Ovary (tissue), 10 donors: ENCODE measurements around the gene FEM1B. TPM values are rescaled to one million over a fixed set of nuclear protein-coding genes. Genes with fewer than 3 reads are reported as not detected.
A peak's percentile ranks its signal among the peaks of the same experiment; 100 is the strongest.

Experiments used
- DNase-seq, 5 donors: peaks; one replicate each; pipeline ENCODE4 v3.0.0-alpha.2; 2019 to 2020
- H3K27ac ChIP-seq, 2 donors: fragments of 200-600 bp; one replicate each; pipeline versions ENCODE4 v1.5.1 to v1.8.0; 2019 to 2022
- H3K27me3 ChIP-seq: fragments of 200-600 bp; one replicate; pipeline ENCODE4 v1.8.0; 2022
- H3K36me3 ChIP-seq: fragments of 200-600 bp; sonication (generic); one replicate; pipeline ENCODE4 v1.5.1; 2019
- H3K4me1 ChIP-seq: one replicate; pipeline ENCODE4 v1.8.1; 2013; ENCODE audit warnings: mild to moderate bottlenecking, moderate library complexity; ENCODE audit not compliant: insufficient read depth
- H3K4me3 ChIP-seq: fragments of 200-600 bp; sonication (generic); one replicate; pipeline ENCODE4 v1.5.1; 2017
- H3K9me3 ChIP-seq, 2 donors: fragments of 200-600 bp in 1 of 2; sonication (generic) in 1 of 2; one replicate each; pipeline versions ENCODE4 v1.5.1 to v1.8.1; 2013 to 2019; ENCODE audit warnings: mild to moderate bottlenecking in 1 of 2, moderate library complexity in 1 of 2
- CTCF ChIP-seq, 3 donors: fragments of 450-650 bp in 2 of 3; fragments of 200-600 bp in 1 of 3; IDR thresholded peaks; one replicate each; pipeline versions ENCODE4 v1.5.1 to v1.8.0; 2016 to 2022; ENCODE audit warnings: antibody characterized with exemption in 3 of 3, mild to moderate bottlenecking in 1 of 3
- EP300 ChIP-seq: sonication (generic); formaldehyde crosslinking; IDR thresholded peaks from one replicate; pipeline ENCODE4 v1.6.1; 2017; ENCODE audit warnings: antibody characterized with exemption
- POLR2A ChIP-seq: fragments of 450-650 bp; IDR thresholded peaks from one replicate; pipeline ENCODE4 v1.6.1; 2017; ENCODE audit warnings: antibody characterized with exemption, mild to moderate bottlenecking, moderate library complexity
- WGBS, 3 donors: extraction: QIAGEN DNeasy Blood & Tissue Kit in 1 of 3; methylation state at CpG; one replicate each; pipeline versions ENCODE4 v1.1.5 to v1.1.7; 2013 to 2017; 5-methylcytosine and 5-hydroxymethylcytosine counted together
- intact Hi-C, 4 donors: fragments of 100-400 bp; cut with DNase I; formaldehyde crosslinking; loops; one replicate each; pipeline versions ENCODE4 v1.11.0 to v1.15.1; 2022 to 2023
- long read RNA-seq, 3 donors: library from polyadenylated mRNA in 2 of 3; unstranded in 2 of 3; transcript quantifications; one replicate each; pipeline ENCODE4 v2.0.0 and lab custom pipeline, GENCODE V29; 2021 to 2026
- polyA plus RNA-seq, 2 donors: library from polyadenylated mRNA; stranded (reverse); fragments of 200-250 nt in 1 of 2; fragments of 350-450 nt in 1 of 2; fragmentation: Illumina TruSeq in 1 of 2; extraction: RNeasy Lipid Tissue Mini Kit (QIAGEN cat#74804) in 1 of 2; gene quantifications; one replicate each; pipeline ENCODE4 v1.2.3, GENCODE V29; 2013 to 2014
- total RNA-seq, 7 donors: library from RNA; depleted of rRNA in 2 of 7; stranded (reverse); fragments of >200 nt in 2 of 7; fragmentation: NEBNext Ultra II Directional in 3 of 7; extraction: Animal tissue kit (Norgen Biotek cat#: 25700) in 3 of 7; gene quantifications; one replicate each; pipeline versions ENCODE4 v1.1.0 to v1.2.4, GENCODE V29; 2016 to 2023
- donor health status: DM: no; HTN: no; CAD: no; lungs with moderate emphysema.
- donor health status: DM: no; HTN: no; CAD: no.
- donor health status: Bipolar disorder and iron deficiency.
- donor health status: DM: yes; HTN: yes; CAD: no.
- donor health status: DM: no; HTN: no; CAD: no.
- donor health status: DM: yes; HTN: yes; CAD: no.

The FEM1B gene
- total RNA-seq, result 10 to 100 TPM; 30.3 to 83.2 (median 55.9) TPM
- polyA plus RNA-seq, result 10 to 100 TPM; 15.8 to 32.9 TPM
- long read RNA-seq, donor 1, full-length matches to known transcripts, result 3 of 7 reads
- long read RNA-seq, donor 1, partial matches to known transcripts, result 0 of 7 reads
- long read RNA-seq, donor 1, other reads (novel, unspliced or antisense), result 4 of 7 reads
- long read RNA-seq, donor 2, full-length matches to known transcripts, result 13 of 13 reads
- long read RNA-seq, donor 2, partial matches to known transcripts, result 0 of 13 reads
- long read RNA-seq, donor 2, other reads (novel, unspliced or antisense), result 0 of 13 reads
- long read RNA-seq, donor 3, full-length matches to known transcripts, result 59 of 66 reads
- long read RNA-seq, donor 3, partial matches to known transcripts, result 6 of 66 reads
- long read RNA-seq, donor 3, other reads (novel, unspliced or antisense), result 1 of 66 reads

- peak; percentile 27 for TF ChIP-seq EP300
- TF ChIP-seq POLR2A, result peak; percentile 63
- TF ChIP-seq CTCF (IDR thresholded peaks at IDR 0.05), result peak in 2 of 3 donors; percentile 15 to 43
- Histone ChIP-seq H3K4me3 (peak within 1 kb of the TSS; percentile 54), H3K27me3 (no peaks in the 10 kb centered on the region), H3K36me3 (no peaks in the 10 kb centered on the region), H3K9me3 (no peaks in the 10 kb centered on the region), H3K4me1 (peaks cover 13% of the 10 kb centered on the region), H3K27ac (peak within 1 kb of the TSS; percentile 82 to 99)
- 0 to 1% (median 1%) methylated on average over 48 to 85 of the region's 85 CpGs for WGBS, 3 donors
- intact Hi-C loops, result no loop called here
- peak; percentile 89 to 93 (median 91) for DNase-seq
Observed at GRCh38 chr15:68277603-68278344, at the start of gene FEM1B. FEM1B (plus strand) TSS chr15:68277745; CDS start chr15:68278418, 673 bp downstream.

DNA sequence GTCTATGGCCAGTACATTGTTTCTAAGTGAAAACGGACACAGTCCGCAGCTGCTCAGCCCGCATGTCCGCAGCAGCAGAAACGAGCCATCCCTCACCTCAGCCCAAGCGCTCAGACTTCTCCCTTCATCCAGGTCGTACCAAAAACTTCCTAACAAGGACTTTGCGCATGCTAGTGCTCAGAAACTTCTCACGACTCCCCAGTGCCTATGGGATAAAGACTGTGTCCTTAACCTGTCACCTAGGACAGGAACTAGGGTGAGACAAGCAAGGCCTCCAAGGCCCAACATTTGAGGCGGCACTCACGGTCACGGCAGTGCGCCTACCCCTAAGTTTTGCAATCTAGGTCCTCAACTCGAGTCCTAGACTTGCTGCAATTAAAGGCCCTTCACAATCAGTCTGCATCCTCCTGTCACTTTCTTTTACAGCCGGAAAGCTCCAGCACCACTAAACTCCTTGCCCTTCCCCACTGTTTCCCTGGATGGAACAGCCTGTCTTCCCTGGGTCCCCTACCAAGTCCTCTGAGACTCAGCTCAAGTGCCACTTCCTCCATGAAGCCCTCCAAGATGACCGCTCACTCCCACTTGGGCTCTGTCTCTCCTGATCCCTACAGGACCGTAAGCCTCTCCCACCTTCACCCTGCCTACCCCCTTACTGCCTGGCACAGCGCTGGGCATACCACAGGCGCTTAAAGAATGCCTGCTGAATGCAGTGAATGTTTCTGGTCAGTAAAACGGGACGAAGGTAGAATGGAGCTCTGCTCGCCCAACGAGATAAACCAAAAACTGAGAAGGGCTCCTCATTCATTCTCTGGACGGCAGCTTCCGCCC, 49.2 kb upstream of the FEM1B start:
- intact Hi-C loops, result no loop called here
- Histone ChIP-seq H3K4me3 (peak overlapping the region; percentile 94), H3K27ac (no peak overlapping the region), H3K9me3 (no peaks in the 10 kb centered on the region), H3K4me1 (peaks cover 9% of the 10 kb centered on the region), H3K36me3 (no peaks in the 10 kb centered on the region), H3K27me3 (no peaks in the 10 kb centered on the region)
- TF ChIP-seq EP300 (no peak), CTCF (IDR thresholded peaks at IDR 0.05) (no peak), POLR2A (no peak)
- WGBS, 3 donors, result 37 to 45% (median 41%) methylated on average over 25 of the region's 25 CpGs
- no peak for DNase-seq

GRCh38 chr15:68228971-68229385, 48.6 kb upstream of the FEM1B start:
- H3K27ac ChIP-seq, result peak overlapping the region; percentile 55 to 74
- H3K4me1 ChIP-seq, result peaks cover 9% of the 10 kb centered on the region
- no peaks in the 10 kb centered on the region for H3K27me3 ChIP-seq
- TF ChIP-seq EP300, result no peak
- no peak for TF ChIP-seq POLR2A
- TF ChIP-seq CTCF (IDR thresholded peaks at IDR 0.05), result no peak
- peak in 1 of 5 donors; percentile 29 for DNase-seq
- H3K36me3 ChIP-seq, result no peaks in the 10 kb centered on the region
- WGBS, 3 donors, result 0 to 1% (median 0%) methylated on average over 19 to 39 of the region's 39 CpGs
- no peaks in the 10 kb centered on the region for H3K9me3 ChIP-seq
- peak overlapping the region; percentile 94 for H3K4me3 ChIP-seq
- intact Hi-C loops, result no loop called here
